HG02571 (cell line): ENCODE measurements around the gene RAB27A.
"Not testable (repeated sequence)": the region's sequence is repeated elsewhere in the genome, so short reads cannot be mapped to it uniquely, and the experiment has no call there.

Source experiments
- ATAC-seq: cut with Tn5 transposase; IDR thresholded peaks from one replicate; pipeline ENCODE4 v1.9.1; 2021; ENCODE audit warnings: mild to moderate bottlenecking, moderate library complexity; ENCODE audit not compliant: unreplicated experiment

The RAB27A gene

DNA sequence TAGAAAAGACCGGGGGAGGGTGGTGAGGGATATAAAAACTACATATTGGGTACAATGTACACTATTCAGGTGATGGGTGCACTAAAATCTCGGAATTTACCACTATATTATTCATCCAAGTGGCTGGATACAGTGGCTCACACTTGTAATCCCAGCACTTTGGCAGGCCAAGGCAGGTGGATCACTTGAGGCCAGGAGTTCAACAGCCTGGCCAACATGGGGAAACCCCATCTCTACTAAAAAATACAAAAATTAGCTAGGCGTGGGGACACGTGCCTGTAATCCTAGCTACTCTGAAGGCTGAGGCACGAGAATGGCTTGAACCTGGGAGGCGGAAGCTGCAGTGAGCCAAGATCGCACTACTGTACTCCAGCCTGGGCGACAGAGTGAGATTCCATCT, 37.4 kb downstream of the RAB27A start:
- not testable (repeated sequence) for ATAC-seq

- no peak for ATAC-seq
Observed at GRCh38 chr15:55250941-55251340, 38.7 kb downstream of the RAB27A start.

GRCh38 chr15:55250392-55250791, 39.2 kb downstream of the RAB27A start:
- no peak for ATAC-seq

DNA sequence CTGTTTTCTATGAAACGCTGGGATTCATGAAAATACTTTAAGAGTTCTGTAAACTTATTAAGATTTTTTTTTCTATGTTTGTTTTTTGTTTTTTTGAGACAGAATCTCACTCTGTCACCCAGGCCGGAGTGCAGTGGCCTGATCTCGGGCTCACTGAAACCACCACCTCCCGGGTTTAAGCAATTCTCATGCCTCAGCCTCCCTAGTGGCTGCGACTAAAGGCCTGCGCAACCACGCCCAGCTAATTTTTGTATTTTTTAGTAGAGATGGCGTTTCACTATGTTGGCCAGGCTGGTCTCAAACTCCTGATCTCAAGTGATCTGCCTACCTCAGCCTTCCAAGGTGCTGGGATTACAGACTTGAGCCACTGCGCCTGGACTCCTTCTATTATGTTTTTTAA, 39.7 kb downstream of the RAB27A start:
- ATAC-seq, result not testable (repeated sequence)

GRCh38 chr15:55248895-55249294, 40.7 kb downstream of the RAB27A start:
- no peak for ATAC-seq

GRCh38 chr15:55247766-55248427, 41.7 kb downstream of the RAB27A start:
- ATAC-seq, result no peak

- ATAC-seq, result no peak
Observed at GRCh38 chr15:55247311-55247710, 42.3 kb downstream of the RAB27A start.

DNA sequence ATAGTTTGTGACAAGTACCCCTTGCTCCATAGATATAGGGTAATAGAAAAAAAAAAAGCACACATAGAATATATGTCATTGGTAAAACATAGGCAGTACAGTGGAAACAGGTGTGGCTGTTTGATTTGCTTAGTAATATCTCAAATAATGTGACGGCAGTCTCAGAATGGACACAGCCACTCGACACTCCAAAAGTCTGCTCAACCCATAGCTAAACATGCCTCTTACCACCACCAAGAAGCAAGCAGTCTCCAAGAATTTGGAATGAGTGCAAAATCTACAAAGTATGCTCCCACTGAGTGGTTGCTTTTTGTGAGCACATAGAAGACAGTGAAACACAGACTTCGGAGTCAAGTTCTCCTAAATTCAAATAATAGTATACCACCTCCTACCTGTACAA, 43.0 kb downstream of the RAB27A start:
- no peak for ATAC-seq

GRCh38 chr15:55245059-55245458, 44.6 kb downstream of the RAB27A start:
- ATAC-seq, result no peak

GRCh38 chr15:55241891-55242290, 47.7 kb downstream of the RAB27A start:
- ATAC-seq, result no peak

DNA sequence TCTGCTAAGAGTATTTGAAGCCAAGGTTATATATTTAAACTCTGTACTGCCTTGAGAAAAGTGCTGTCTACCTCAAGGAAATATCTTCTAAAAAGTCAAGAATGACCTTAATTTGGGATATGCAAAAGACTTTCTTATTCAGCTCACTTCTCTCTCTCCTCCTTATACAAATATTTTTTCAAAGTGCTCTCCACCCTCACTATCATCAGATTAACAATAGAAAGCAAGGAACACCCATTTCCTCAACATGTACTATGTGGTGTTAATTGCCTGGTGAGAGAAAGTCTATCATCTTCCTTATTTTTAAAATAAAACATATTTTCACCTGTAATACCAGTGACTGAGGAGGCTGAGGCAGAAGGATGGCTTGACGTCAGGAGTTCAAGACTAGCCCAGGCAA, 48.4 kb downstream of the RAB27A start:
- no peak for ATAC-seq

GRCh38 chr15:55240125-55240760, 49.4 kb downstream of the RAB27A start:
- ATAC-seq, result no peak

GRCh38 chr15:55239440-55240124, 50.0 kb downstream of the RAB27A start:
- no peak for ATAC-seq

DNA sequence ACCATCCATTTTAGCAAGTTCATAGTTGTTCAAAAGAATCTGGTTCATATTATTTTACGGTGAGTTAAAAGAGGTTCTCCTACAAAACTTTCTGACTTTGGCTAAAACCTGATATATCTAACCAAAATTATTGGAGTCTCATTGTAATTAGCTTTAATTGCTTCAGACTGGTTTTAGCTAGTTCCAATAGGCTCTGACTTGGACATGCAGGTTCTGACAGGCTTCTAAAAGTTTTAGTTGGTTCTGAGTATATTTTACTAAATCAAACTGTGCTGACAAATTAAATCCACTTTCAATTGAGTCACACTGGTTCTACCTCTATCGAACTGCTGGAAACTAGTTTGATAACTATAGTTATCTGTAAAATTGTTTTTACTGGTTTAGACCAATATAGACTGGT, 50.7 kb downstream of the RAB27A start:
- ATAC-seq, result no peak

DNA sequence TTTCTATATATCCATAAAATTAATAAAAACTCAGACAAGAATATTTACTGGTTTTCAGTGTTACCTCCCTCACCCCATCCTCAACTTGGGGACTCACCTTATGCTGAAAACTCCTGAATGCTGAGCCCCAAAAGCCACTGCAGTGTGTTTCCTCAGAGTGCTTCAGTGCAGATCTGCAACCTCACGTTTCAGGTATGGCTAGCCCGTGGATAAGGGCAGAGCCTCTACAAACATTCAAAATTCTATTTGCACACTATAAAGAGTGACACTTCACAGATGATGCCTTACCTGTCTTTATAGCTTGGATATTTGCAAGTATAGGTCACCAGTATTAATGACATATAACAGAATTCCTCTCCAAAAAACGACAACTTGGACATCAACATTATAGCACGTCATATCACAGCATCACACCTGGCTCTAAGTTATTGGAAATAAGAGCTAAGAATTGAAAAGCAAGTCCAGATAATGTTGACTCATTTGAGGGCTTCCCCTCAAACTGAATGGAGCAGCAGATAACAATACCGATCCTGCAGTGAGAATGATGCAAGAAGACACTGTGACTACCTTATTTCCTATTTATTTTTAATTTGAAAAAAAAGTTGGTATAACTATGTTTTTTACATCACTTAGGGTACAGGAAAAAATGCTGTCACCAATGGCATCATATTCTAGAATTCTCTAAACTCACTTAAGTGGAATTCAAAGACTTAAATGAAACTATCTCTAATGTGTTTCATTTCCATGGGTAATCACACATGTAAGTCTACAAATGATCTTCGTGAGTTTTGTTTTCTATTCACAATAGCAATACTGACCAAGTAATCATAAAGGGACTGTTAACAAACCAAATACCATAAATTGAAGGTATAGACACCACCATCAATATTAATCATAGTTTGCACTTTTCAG, 52.1 kb downstream of the RAB27A start:
- ATAC-seq, result no peak

DNA sequence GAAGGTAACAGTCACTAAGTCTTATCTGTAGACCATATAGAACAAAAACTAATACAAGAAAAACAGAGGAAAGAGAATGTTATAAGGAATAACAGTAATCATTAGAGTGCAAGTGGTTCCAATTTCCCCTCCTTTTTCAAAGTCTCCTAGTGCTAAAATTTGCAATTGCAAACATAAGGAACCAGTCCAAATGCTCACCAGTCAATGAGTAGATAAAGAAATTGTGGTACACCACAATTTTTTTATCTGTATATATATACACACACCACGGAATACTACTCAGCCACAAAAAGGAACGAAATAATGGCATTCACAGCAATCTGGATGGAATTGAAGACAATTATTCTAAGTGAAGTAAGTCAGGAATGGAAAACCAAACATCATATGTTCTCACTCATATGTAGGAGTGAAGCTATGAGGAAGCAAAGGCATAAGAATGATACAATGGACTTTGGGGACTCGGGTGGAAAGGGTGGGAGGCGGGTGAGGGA, 54.0 kb downstream of the RAB27A start:
- no peak for ATAC-seq

DNA sequence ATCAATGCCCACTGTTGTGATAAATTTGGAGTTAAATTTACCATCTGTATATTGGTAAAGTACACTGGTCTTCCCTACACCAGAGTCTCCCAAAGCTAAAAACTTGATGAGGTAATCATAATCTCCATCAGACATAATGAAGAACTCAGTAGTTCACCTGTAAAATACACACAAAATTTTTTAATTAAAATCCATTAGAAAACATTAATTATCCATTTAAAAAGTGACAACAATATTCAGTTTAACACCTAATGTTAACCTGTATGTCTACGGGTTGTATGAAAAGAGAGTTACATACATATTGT, 54.9 kb downstream of the RAB27A start:
- no peak for ATAC-seq

GRCh38 chr15:55234104-55234799, 55.4 kb downstream of the RAB27A start:
- no peak for ATAC-seq

- ATAC-seq, result no peak
Observed at GRCh38 chr15:55231455-55231854, 58.2 kb downstream of the RAB27A start.

GRCh38 chr15:55230953-55231352, 58.7 kb downstream of the RAB27A start:
- ATAC-seq, result no peak
